Measurements from ENCODE around the gene DAPP1.

DNA sequence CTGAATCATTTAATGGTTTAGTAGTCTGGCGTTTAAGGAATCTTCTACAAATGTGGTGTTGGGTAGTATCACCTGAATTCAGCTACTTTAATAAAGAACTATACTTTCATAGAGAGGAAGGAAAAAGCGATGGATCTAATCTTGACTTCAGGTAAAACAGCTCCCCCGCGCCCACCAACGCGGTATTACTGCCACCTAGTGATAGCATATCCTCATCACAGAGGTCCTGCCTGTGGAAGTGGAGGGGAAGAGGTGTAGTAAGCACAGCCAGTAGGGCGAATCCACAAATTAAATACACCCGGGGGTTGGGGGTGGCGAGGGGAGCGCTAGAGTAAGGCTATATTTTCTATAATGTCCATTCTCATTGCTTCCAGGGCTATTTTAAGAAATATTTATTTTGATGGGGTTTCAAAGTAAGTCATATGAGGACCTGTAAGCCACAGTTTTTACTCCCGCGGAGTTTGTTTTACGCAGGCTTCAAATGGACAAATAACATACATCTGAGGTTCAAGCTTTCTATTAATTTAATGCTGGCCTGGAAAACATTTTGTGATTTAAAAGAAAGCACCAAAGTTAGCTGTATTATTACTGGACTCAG lies 8.3 kb upstream of the DAPP1 start:
- TF ChIP-seq POLR2A (IDR thresholded peaks at IDR 0.05; ENCODE audit: low read length) (no peak), GATA1 (IDR thresholded peaks at IDR 0.05; ENCODE audit: low read depth, low read length) (no peak)

Data from erythroblast (primary cell).